ENCODE results near the gene NDN. TPM values are rescaled to one million over a fixed set of nuclear protein-coding genes. Genes with fewer than 3 reads are reported as not detected.
"Not testable (repeated sequence)": the region's sequence is repeated elsewhere in the genome, so short reads cannot be mapped to it uniquely, and the experiment has no call there.

Gene NDN
- total RNA-seq: 26.5 TPM
- 21.5 TPM for polyA plus RNA-seq
- long read RNA-seq, donor 1, transcript NDN-202 (1 exons, 1,627 nt): major isoform, 8 of 8 reads
- long read RNA-seq, donor 1, partial matches to known transcripts: 0 of 8 reads
- long read RNA-seq, donor 1, other reads (novel, unspliced or antisense): 0 of 8 reads
- long read RNA-seq, donor 2: 0 reads
- long read RNA-seq, donor 3, transcript NDN-202 (1 exons, 1,627 nt): major isoform, 49 of 49 reads
- long read RNA-seq, donor 3, partial matches to known transcripts: 0 of 49 reads
- long read RNA-seq, donor 3, other reads (novel, unspliced or antisense): 0 of 49 reads
- long read RNA-seq, donor 4, transcript NDN-202 (1 exons, 1,627 nt): major isoform, 33 of 34 reads
- long read RNA-seq, donor 4, partial matches to known transcripts: 0 of 34 reads
- long read RNA-seq, donor 4, other reads (novel, unspliced or antisense): 0 of 34 reads
- long read RNA-seq, donor 5, transcript NDN-202 (1 exons, 1,627 nt): major isoform, 124 of 124 reads
- long read RNA-seq, donor 5, partial matches to known transcripts: 0 of 124 reads
- long read RNA-seq, donor 5, other reads (novel, unspliced or antisense): 0 of 124 reads
- long read RNA-seq, donor 6, transcript NDN-202 (1 exons, 1,627 nt): major isoform, 21 of 21 reads
- long read RNA-seq, donor 6, partial matches to known transcripts: 0 of 21 reads
- long read RNA-seq, donor 6, other reads (novel, unspliced or antisense): 0 of 21 reads
- long read RNA-seq, donor 7, transcript NDN-202 (1 exons, 1,627 nt): major isoform, 51 of 51 reads
- long read RNA-seq, donor 7, partial matches to known transcripts: 0 of 51 reads
- long read RNA-seq, donor 7, other reads (novel, unspliced or antisense): 0 of 51 reads
- long read RNA-seq, donor 8, transcript NDN-202 (1 exons, 1,627 nt): major isoform, 27 of 28 reads
- long read RNA-seq, donor 8, partial matches to known transcripts: 0 of 28 reads
- long read RNA-seq, donor 8, other reads (novel, unspliced or antisense): 0 of 28 reads
- long read RNA-seq, donor 9, transcript NDN-202 (1 exons, 1,627 nt): major isoform, 35 of 35 reads
- long read RNA-seq, donor 9, partial matches to known transcripts: 0 of 35 reads
- long read RNA-seq, donor 9, other reads (novel, unspliced or antisense): 0 of 35 reads
- long read RNA-seq, donor 10, transcript NDN-202 (1 exons, 1,627 nt): major isoform, 41 of 41 reads
- long read RNA-seq, donor 10, partial matches to known transcripts: 0 of 41 reads
- long read RNA-seq, donor 10, other reads (novel, unspliced or antisense): 0 of 41 reads

- peak in 5 of 9 donors; percentile 5 to 58 (median 16) for DNase-seq (ENCODE audit: low read depth in 6 of 9, low spot score in 9 of 9)
- no peaks in the 10 kb centered on the region for H3K27me3 ChIP-seq (ENCODE audit: control insufficient read depth in 2 of 2, insufficient read depth in 1 of 2, low read length in 1 of 2)
- 38% methylated on average over 38 of the region's 38 CpGs for WGBS
- H3K27ac ChIP-seq (ENCODE audit: low read depth in 1 of 2, low read length in 1 of 2): no peak within 1 kb of the TSS
- H3K36me3 ChIP-seq (ENCODE audit: control insufficient read depth in 2 of 2, insufficient read depth in 2 of 2, low read length in 1 of 2): no peaks in the 10 kb centered on the region
- peaks cover 1 to 7% of the 10 kb centered on the region in 2 donors for H3K9me3 ChIP-seq (ENCODE audit: control insufficient read depth in 2 of 2, insufficient read depth in 1 of 2, low read length in 1 of 2)
- H3K4me1 ChIP-seq (ENCODE audit: control insufficient read depth in 2 of 2, insufficient read depth in 2 of 2, low read length in 2 of 2): no peaks in the 10 kb centered on the region
- peak within 1 kb of the TSS; percentile 42 to 48 for H3K4me3 ChIP-seq (ENCODE audit: low read length in 2 of 2)
These were observed at the start of gene NDN for GRCh38 chr15:23687143-23687470. Gene NDN (minus strand): TSS chr15:23687305. CDS start chr15:23687217, 88 bp downstream.

- Histone ChIP-seq H3K4me3 (ENCODE audit: low read length in 2 of 2) (no peak overlapping the region), H3K4me1 (ENCODE audit: control insufficient read depth in 2 of 2, insufficient read depth in 2 of 2, low read length in 2 of 2) (no peaks in the 10 kb centered on the region), H3K36me3 (ENCODE audit: control insufficient read depth in 2 of 2, insufficient read depth in 2 of 2, low read length in 1 of 2) (no peaks in the 10 kb centered on the region), H3K9me3 (ENCODE audit: control insufficient read depth in 2 of 2, insufficient read depth in 1 of 2, low read length in 1 of 2) (peaks cover 0 to 3% of the 10 kb centered on the region in 2 donors), H3K27me3 (ENCODE audit: control insufficient read depth in 2 of 2, insufficient read depth in 1 of 2, low read length in 1 of 2) (no peaks in the 10 kb centered on the region), H3K27ac (ENCODE audit: low read depth in 1 of 2, low read length in 1 of 2) (no peak overlapping the region)
- no peak for DNase-seq (ENCODE audit: low read depth in 6 of 9, low spot score in 9 of 9)
- WGBS: 54% methylated on average over 5 of the region's 5 CpGs
These were observed 49.0 kb upstream of the NDN start for GRCh38 chr15:23736033-23736673.

- Histone ChIP-seq H3K27me3 (ENCODE audit: control insufficient read depth in 2 of 2, insufficient read depth in 1 of 2, low read length in 1 of 2) (no peaks in the 10 kb centered on the region), H3K27ac (ENCODE audit: low read depth in 1 of 2, low read length in 1 of 2) (no peak overlapping the region), H3K4me1 (ENCODE audit: control insufficient read depth in 2 of 2, insufficient read depth in 2 of 2, low read length in 2 of 2) (no peaks in the 10 kb centered on the region), H3K4me3 (ENCODE audit: low read length in 2 of 2) (no peak overlapping the region), H3K36me3 (ENCODE audit: control insufficient read depth in 2 of 2, insufficient read depth in 2 of 2, low read length in 1 of 2) (no peaks in the 10 kb centered on the region), H3K9me3 (ENCODE audit: control insufficient read depth in 2 of 2, insufficient read depth in 1 of 2, low read length in 1 of 2) (peaks cover 0 to 3% of the 10 kb centered on the region in 2 donors)
- DNase-seq (ENCODE audit: low read depth in 6 of 9, low spot score in 9 of 9): no peak
- WGBS: 78% methylated on average over 4 of the region's 4 CpGs
These were observed 47.8 kb upstream of the NDN start for GRCh38 chr15:23734862-23735261.

- not testable (repeated sequence) for H3K9me3 ChIP-seq (ENCODE audit: control insufficient read depth in 2 of 2, insufficient read depth in 1 of 2, low read length in 1 of 2); H3K27ac ChIP-seq (ENCODE audit: low read depth in 1 of 2, low read length in 1 of 2); H3K27me3 ChIP-seq (ENCODE audit: control insufficient read depth in 2 of 2, insufficient read depth in 1 of 2, low read length in 1 of 2); H3K4me1 ChIP-seq (ENCODE audit: control insufficient read depth in 2 of 2, insufficient read depth in 2 of 2, low read length in 2 of 2); DNase-seq (ENCODE audit: low read depth in 6 of 9, low spot score in 9 of 9); H3K36me3 ChIP-seq (ENCODE audit: control insufficient read depth in 2 of 2, insufficient read depth in 2 of 2, low read length in 1 of 2); H3K4me3 ChIP-seq (ENCODE audit: low read length in 2 of 2)
- 88% methylated on average over 28 of the region's 28 CpGs for WGBS
These were observed 27.0 kb upstream of the NDN start for GRCh38 chr15:23713874-23714656.

- Histone ChIP-seq H3K4me3 (ENCODE audit: low read length in 2 of 2) (no peak overlapping the region), H3K36me3 (ENCODE audit: control insufficient read depth in 2 of 2, insufficient read depth in 2 of 2, low read length in 1 of 2) (no peaks in the 10 kb centered on the region), H3K4me1 (ENCODE audit: control insufficient read depth in 2 of 2, insufficient read depth in 2 of 2, low read length in 2 of 2) (no peaks in the 10 kb centered on the region), H3K27ac (ENCODE audit: low read depth in 1 of 2, low read length in 1 of 2) (no peak overlapping the region), H3K27me3 (ENCODE audit: control insufficient read depth in 2 of 2, insufficient read depth in 1 of 2, low read length in 1 of 2) (no peaks in the 10 kb centered on the region), H3K9me3 (ENCODE audit: control insufficient read depth in 2 of 2, insufficient read depth in 1 of 2, low read length in 1 of 2) (peaks cover 1 to 8% of the 10 kb centered on the region in 2 donors)
- no peak for DNase-seq (ENCODE audit: low read depth in 6 of 9, low spot score in 9 of 9)
- WGBS: 89% methylated on average over 1 of the region's 1 CpG
These were observed 21.2 kb upstream of the NDN start for GRCh38 chr15:23708332-23708731.

GRCh38 chr15:23695282-23695681, 8.2 kb upstream of the NDN start:
- Histone ChIP-seq H3K9me3 (ENCODE audit: control insufficient read depth in 2 of 2, insufficient read depth in 1 of 2, low read length in 1 of 2) (peaks cover 0 to 2% of the 10 kb centered on the region in 2 donors), H3K27me3 (ENCODE audit: control insufficient read depth in 2 of 2, insufficient read depth in 1 of 2, low read length in 1 of 2) (no peaks in the 10 kb centered on the region), H3K4me1 (ENCODE audit: control insufficient read depth in 2 of 2, insufficient read depth in 2 of 2, low read length in 2 of 2) (no peaks in the 10 kb centered on the region), H3K4me3 (ENCODE audit: low read length in 2 of 2) (no peak overlapping the region), H3K27ac (ENCODE audit: low read depth in 1 of 2, low read length in 1 of 2) (no peak overlapping the region), H3K36me3 (ENCODE audit: control insufficient read depth in 2 of 2, insufficient read depth in 2 of 2, low read length in 1 of 2) (no peaks in the 10 kb centered on the region)
- no peak for DNase-seq (ENCODE audit: low read depth in 6 of 9, low spot score in 9 of 9)
- WGBS: 78% methylated on average over 2 of the region's 2 CpGs

GRCh38 chr15:23694592-23694991, 7.5 kb upstream of the NDN start:
- Histone ChIP-seq H3K27ac (ENCODE audit: low read depth in 1 of 2, low read length in 1 of 2) (no peak overlapping the region), H3K4me1 (ENCODE audit: control insufficient read depth in 2 of 2, insufficient read depth in 2 of 2, low read length in 2 of 2) (no peaks in the 10 kb centered on the region), H3K9me3 (ENCODE audit: control insufficient read depth in 2 of 2, insufficient read depth in 1 of 2, low read length in 1 of 2) (peaks cover 0 to 2% of the 10 kb centered on the region in 2 donors), H3K27me3 (ENCODE audit: control insufficient read depth in 2 of 2, insufficient read depth in 1 of 2, low read length in 1 of 2) (no peaks in the 10 kb centered on the region), H3K4me3 (ENCODE audit: low read length in 2 of 2) (no peak overlapping the region), H3K36me3 (ENCODE audit: control insufficient read depth in 2 of 2, insufficient read depth in 2 of 2, low read length in 1 of 2) (no peaks in the 10 kb centered on the region)
- DNase-seq (ENCODE audit: low read depth in 6 of 9, low spot score in 9 of 9): no peak
- 100% methylated on average over 1 of the region's 1 CpG for WGBS

GRCh38 chr15:23690450-23690852, 3.3 kb upstream of the NDN start:
- Histone ChIP-seq H3K36me3 (ENCODE audit: control insufficient read depth in 2 of 2, insufficient read depth in 2 of 2, low read length in 1 of 2) (no peaks in the 10 kb centered on the region), H3K9me3 (ENCODE audit: control insufficient read depth in 2 of 2, insufficient read depth in 1 of 2, low read length in 1 of 2) (peaks cover 3 to 7% of the 10 kb centered on the region in 2 donors), H3K27ac (ENCODE audit: low read depth in 1 of 2, low read length in 1 of 2) (no peak overlapping the region), H3K4me3 (ENCODE audit: low read length in 2 of 2) (no peak overlapping the region), H3K27me3 (ENCODE audit: control insufficient read depth in 2 of 2, insufficient read depth in 1 of 2, low read length in 1 of 2) (no peaks in the 10 kb centered on the region), H3K4me1 (ENCODE audit: control insufficient read depth in 2 of 2, insufficient read depth in 2 of 2, low read length in 2 of 2) (no peaks in the 10 kb centered on the region)
- 81% methylated on average over 5 of the region's 5 CpGs for WGBS
- DNase-seq (ENCODE audit: low read depth in 6 of 9, low spot score in 9 of 9): peak in 2 of 9 donors; percentile 6 to 7

Measured in thymus (tissue), 14 donors.